ENCODE data around the gene STAM.
"Not testable (repeated sequence)": the region's sequence is repeated elsewhere in the genome, so short reads cannot be mapped to it uniquely, and the experiment has no call there.

Gene STAM

DNA sequence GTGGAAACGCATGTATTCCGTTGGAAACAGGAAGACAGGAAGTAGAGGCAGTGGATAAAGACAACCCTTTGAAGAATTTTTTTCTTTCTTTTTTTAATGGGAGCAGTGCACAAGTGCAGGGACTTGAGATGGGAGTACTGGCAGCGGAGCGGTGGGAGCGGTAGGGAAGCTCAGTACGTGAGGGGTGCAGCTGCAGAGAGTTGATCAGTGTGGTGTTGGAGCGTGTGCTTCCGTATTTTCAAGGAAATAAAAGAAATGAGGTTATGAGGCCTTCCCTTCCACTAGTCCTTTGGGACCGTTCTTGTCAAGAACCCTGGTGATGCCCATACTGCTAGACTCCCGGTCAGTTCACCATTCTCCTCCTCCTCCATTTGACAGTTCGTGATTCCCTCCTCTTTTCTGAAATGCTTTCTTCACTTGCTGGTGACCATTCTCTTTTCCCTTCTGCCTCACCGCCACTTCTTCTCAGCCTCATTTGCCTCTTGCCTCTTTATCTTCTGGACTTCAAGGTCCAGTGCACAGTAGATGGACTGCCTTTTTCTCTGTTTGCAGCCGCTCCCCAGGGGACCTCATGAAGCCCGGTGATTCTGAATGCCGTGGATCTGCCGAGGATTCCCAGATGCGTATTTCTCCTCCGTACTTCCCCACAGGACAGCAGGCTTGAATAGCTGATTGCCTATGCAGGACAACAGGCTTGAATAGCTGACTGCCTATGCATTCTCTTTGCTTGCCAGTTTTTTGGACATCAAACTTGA, 68.9 kb downstream of the STAM start:
- H3K27me3 ChIP-seq (replicated peaks; ENCODE audit: insufficient read depth, low read length) = no peaks in the 10 kb centered on the region
- no peaks in the 10 kb centered on the region for H3K4me1 ChIP-seq (ENCODE audit: low read length)
- no peaks in the 10 kb centered on the region for H3K36me3 ChIP-seq (replicated peaks; ENCODE audit: insufficient read depth, low read length)
- H3K9me3 ChIP-seq (replicated peaks; ENCODE audit: insufficient read depth, low read length) = no peaks in the 10 kb centered on the region
- no peak overlapping the region for H3K4me3 ChIP-seq (ENCODE audit: low read length)
- TF ChIP-seq EZH2phosphoT487 (IDR thresholded peaks at IDR 0.05; ENCODE audit: low read length) = no peak
- TF ChIP-seq, protein P1, sequence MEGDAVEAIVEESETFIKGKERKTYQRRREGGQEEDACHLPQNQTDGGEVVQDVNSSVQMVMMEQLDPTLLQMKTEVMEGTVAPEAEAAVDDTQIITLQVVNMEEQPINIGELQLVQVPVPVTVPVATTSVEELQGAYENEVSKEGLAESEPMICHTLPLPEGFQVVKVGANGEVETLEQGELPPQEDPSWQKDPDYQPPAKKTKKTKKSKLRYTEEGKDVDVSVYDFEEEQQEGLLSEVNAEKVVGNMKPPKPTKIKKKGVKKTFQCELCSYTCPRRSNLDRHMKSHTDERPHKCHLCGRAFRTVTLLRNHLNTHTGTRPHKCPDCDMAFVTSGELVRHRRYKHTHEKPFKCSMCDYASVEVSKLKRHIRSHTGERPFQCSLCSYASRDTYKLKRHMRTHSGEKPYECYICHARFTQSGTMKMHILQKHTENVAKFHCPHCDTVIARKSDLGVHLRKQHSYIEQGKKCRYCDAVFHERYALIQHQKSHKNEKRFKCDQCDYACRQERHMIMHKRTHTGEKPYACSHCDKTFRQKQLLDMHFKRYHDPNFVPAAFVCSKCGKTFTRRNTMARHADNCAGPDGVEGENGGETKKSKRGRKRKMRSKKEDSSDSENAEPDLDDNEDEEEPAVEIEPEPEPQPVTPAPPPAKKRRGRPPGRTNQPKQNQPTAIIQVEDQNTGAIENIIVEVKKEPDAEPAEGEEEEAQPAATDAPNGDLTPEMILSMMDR (IDR thresholded peaks at IDR 0.05; ENCODE audit: low read length) = no peak
- TF ChIP-seq EZH2 (optimal IDR thresholded peaks at IDR 0.05; ENCODE audit: low read depth, low read length) = no peak
- no peak for DNase-seq
- no peaks in the 10 kb centered on the region for H4K20me1 ChIP-seq (ENCODE audit: insufficient read depth, low read length)
- no peak overlapping the region for H2AFZ ChIP-seq (ENCODE audit: low read length)
- no peaks in the 10 kb centered on the region for H3K9me2 ChIP-seq (replicated peaks; ENCODE audit: insufficient read depth, low read length)
- no peaks in the 10 kb centered on the region for H3K79me2 ChIP-seq (ENCODE audit: low read length)
- no peak overlapping the region for H3K9ac ChIP-seq (ENCODE audit: low read length)
- no peaks in the 10 kb centered on the region for H3F3A ChIP-seq (ENCODE audit: insufficient read depth, low read length)
- no peak overlapping the region for H3K4me2 ChIP-seq (ENCODE audit: low read depth, low read length)
- H3K27ac ChIP-seq (ENCODE audit: low read length) = no peak overlapping the region

DNA sequence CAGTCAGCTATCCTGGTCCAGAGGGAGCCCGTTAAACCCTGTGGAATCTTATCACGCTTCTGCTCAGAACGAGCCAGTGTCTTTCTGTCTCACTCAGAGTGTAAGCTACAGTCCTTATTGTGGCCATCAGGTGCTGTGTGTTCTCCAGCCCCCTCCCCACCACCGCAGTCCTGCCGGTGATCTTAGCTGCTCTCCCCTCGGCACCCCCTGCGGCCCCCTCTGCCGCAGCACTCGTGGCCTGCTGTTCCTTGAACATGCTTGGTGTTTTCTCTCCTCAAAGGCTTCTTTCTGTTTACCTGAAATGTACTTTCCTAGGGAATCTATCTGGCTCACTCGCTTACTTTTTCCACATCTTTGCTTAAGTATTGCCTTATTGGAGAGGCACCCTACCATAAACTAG, 69.8 kb downstream of the STAM start:
- Histone ChIP-seq H3K4me2 (ENCODE audit: low read depth, low read length) (no peak overlapping the region), H3K9me3 (replicated peaks; ENCODE audit: insufficient read depth, low read length) (no peaks in the 10 kb centered on the region), H3K36me3 (replicated peaks; ENCODE audit: insufficient read depth, low read length) (no peaks in the 10 kb centered on the region), H3K4me1 (ENCODE audit: low read length) (no peaks in the 10 kb centered on the region), H3K4me3 (ENCODE audit: low read length) (no peak overlapping the region), H4K20me1 (ENCODE audit: insufficient read depth, low read length) (no peaks in the 10 kb centered on the region), H3K9me2 (replicated peaks; ENCODE audit: insufficient read depth, low read length) (no peaks in the 10 kb centered on the region), H3K27me3 (replicated peaks; ENCODE audit: insufficient read depth, low read length) (no peaks in the 10 kb centered on the region), H3K27ac (ENCODE audit: low read length) (no peak overlapping the region), H2AFZ (ENCODE audit: low read length) (no peak overlapping the region), H3K9ac (ENCODE audit: low read length) (no peak overlapping the region), H3K79me2 (ENCODE audit: low read length) (no peaks in the 10 kb centered on the region), H3F3A (ENCODE audit: insufficient read depth, low read length) (no peaks in the 10 kb centered on the region)
- no peak for DNase-seq
- no peak for TF ChIP-seq EZH2 (optimal IDR thresholded peaks at IDR 0.05; ENCODE audit: low read depth, low read length)

DNA sequence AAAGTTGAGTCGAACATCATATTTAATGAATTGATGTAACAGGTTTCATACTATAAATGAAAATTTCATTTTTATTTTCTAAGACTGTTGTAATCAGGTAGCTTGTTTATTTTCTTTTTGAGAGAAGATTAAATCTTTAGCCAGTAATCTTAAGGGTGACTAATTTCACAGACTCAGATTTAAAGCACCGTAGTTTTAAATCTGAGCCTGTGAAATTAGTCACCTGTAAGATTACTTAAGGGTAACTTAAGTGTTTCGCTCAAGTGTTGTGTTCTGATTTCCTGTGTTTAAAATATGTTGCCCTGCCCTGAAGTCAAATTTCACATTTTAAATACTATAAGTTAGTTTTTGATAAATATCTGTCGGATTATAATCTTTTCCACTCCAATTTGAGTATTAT, 72.2 kb downstream of the STAM start:
- Histone ChIP-seq H4K20me1 (ENCODE audit: insufficient read depth, low read length) (no peaks in the 10 kb centered on the region), H2AFZ (ENCODE audit: low read length) (no peak overlapping the region), H3K36me3 (replicated peaks; ENCODE audit: insufficient read depth, low read length) (no peaks in the 10 kb centered on the region), H3F3A (ENCODE audit: insufficient read depth, low read length) (no peaks in the 10 kb centered on the region), H3K27me3 (replicated peaks; ENCODE audit: insufficient read depth, low read length) (no peaks in the 10 kb centered on the region), H3K4me2 (ENCODE audit: low read depth, low read length) (no peak overlapping the region), H3K9me2 (replicated peaks; ENCODE audit: insufficient read depth, low read length) (no peaks in the 10 kb centered on the region), H3K27ac (ENCODE audit: low read length) (no peak overlapping the region), H3K4me3 (ENCODE audit: low read length) (no peak overlapping the region), H3K79me2 (ENCODE audit: low read length) (no peaks in the 10 kb centered on the region), H3K9ac (ENCODE audit: low read length) (no peak overlapping the region), H3K4me1 (ENCODE audit: low read length) (no peaks in the 10 kb centered on the region), H3K9me3 (replicated peaks; ENCODE audit: insufficient read depth, low read length) (no peaks in the 10 kb centered on the region)
- TF ChIP-seq EZH2 (optimal IDR thresholded peaks at IDR 0.05; ENCODE audit: low read depth, low read length) = no peak
- TF ChIP-seq EZH2phosphoT487 (IDR thresholded peaks at IDR 0.05; ENCODE audit: low read length) = no peak
- TF ChIP-seq, protein P1 (IDR thresholded peaks at IDR 0.05; ENCODE audit: low read length) = no peak
- no peak for DNase-seq

DNA sequence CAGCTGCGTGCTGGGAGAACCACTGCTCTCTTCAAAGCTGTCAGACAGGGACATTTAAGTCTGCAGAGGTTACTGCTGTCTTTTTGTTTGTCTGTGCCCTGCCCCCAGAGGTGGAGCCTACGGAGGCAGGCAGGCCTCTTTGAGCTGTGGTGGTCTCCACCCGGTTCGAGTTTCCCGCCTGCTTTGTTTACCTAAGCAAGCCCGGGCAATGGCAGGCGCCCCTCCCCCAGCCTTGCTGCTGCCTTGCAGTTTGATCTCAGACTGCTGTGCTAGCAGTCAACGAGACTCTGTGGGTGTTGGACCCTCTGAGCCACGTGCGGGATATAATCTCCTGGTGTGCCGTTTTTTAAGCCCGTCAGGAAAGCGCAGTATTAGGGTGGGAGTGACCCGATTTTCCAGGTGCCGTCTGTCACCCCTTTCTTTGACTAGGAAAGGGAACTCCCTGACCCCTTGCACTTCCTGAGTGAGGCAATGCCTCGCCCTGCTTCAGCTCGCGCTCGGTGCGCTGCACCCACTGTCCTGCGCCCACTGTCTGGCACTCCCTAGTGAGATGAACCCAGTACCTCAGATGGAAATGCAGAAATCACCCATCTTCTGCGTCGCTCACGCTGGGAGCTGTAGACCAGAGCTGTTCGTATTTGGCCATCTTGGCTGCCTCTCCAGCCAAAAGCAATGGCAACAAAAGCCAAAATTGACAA, 78.5 kb downstream of the STAM start:
- not testable (repeated sequence) for H3K9ac ChIP-seq (ENCODE audit: low read length); H3K4me1 ChIP-seq (ENCODE audit: low read length); H3K9me3 ChIP-seq (replicated peaks; ENCODE audit: insufficient read depth, low read length); H3K27ac ChIP-seq (ENCODE audit: low read length); H3K79me2 ChIP-seq (ENCODE audit: low read length); H4K20me1 ChIP-seq (ENCODE audit: insufficient read depth, low read length); H3K27me3 ChIP-seq (replicated peaks; ENCODE audit: insufficient read depth, low read length); H3K4me3 ChIP-seq (ENCODE audit: low read length); H3K4me2 ChIP-seq (ENCODE audit: low read depth, low read length); H2AFZ ChIP-seq (ENCODE audit: low read length); H3K36me3 ChIP-seq (replicated peaks; ENCODE audit: insufficient read depth, low read length); DNase-seq; H3F3A ChIP-seq (ENCODE audit: insufficient read depth, low read length); H3K9me2 ChIP-seq (replicated peaks; ENCODE audit: insufficient read depth, low read length)

Measured in MM.1S (cell line).